HG03520 (cell line): ENCODE results near the gene WHRN.

Source experiments
- ATAC-seq: cut with Tn5 transposase; IDR thresholded peaks from one replicate; pipeline ENCODE4 v1.9.1; 2021; ENCODE audit warnings: mild to moderate bottlenecking, moderate library complexity; ENCODE audit not compliant: unreplicated experiment

The WHRN gene

DNA sequence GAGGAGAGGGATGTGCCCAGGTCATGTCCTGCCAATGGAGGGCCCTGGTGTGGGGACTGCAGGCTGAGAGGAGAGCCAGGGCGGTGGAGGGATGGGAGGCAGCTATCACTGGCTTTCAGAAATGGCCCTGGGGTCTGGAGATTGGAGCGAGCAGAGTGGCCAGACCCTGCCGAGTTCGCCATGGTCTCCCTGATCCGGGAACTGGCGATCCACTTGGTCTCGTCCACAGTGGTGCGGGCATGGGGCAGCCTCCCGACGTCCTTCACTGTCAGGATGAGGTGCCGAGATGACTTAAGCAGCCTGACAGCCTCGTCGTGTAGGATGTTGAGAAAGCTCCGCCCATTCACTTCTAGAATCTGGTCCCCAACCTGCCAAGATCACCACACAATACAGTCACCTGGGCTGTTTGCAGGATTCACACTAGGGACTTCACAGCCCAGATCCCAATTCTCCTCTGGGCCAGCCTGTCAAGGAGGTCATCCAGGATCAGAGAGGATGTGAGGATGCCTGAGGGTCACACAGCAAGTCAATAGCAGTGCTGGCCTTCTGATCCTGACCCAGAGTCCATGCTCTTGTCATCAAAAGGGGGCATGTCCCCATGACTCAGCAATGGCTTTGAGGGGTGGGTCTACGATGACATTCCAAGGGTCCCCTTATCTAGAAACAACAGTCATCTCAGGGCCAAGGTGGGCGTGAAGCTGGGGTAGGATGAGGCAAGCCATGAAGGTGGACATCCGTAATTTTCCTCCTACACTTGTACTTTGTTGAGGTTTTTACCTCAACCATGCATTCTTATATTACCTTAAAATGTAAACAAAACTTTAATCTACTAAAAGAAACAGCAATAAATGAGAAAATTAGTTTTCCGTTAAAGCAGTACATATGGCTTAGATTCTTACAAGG lies 79.0 kb downstream of the WHRN start:
- ATAC-seq: no peak

DNA sequence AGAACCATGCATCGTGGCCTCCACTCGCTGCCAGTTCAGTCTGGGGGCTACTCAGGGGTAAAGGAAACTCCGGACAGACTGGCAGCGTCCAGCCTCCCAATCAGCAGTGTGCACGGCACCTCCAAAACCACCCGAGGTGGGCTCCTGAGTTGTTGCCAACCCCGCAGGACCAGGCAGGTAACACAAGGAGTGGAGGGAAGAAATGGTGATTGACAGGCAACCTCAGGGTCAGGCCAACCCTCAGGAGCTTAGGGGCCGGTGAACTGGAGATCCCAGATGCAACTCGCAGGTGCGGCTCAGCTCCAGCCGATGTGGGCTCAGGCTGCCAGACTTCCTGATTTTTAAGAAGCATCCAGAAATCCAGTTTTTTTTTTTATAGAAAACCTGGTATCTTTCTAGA lies 80.1 kb downstream of the WHRN start:
- no peak for ATAC-seq

DNA sequence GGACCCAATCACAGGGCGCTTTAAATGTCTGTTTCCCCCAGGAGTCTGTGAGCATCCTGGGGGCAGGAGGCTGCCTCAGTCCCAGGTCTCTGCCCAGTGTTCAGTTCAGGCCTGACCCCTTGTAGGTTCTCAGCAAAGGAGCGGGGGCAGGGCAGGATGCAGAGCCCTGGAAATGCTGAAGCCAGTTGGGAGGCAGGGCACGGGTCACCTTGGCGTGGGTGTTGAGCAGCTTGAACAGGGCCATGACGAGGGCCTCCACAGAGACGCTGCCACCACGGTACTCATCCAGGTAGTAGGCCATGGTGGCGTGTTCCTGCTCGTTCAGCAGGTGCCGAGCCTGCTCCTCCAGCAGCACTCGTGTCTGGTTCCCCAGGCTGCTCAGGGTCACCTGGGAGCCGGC lies 81.1 kb downstream of the WHRN start:
- no peak for ATAC-seq

DNA sequence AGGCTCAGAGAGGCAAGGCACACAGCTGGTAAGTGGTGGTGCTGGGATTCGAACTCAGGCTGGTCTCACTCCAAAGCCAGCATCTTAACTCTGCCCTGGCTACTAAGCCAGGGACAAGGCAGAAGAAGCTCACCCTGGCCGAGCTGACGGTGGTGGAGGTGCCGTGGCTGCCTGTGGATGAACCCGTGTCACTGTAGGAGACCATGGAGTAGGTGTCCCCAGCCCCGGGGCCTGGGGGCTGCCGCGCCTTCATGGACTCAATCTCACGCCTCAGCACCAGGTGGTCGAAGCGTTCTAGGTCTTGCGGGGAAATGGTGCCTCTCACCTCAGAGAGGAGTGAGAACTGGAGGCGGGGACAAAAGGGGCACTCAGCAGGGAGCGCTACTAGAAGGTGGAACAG lies 82.1 kb downstream of the WHRN start:
- ATAC-seq: no peak

DNA sequence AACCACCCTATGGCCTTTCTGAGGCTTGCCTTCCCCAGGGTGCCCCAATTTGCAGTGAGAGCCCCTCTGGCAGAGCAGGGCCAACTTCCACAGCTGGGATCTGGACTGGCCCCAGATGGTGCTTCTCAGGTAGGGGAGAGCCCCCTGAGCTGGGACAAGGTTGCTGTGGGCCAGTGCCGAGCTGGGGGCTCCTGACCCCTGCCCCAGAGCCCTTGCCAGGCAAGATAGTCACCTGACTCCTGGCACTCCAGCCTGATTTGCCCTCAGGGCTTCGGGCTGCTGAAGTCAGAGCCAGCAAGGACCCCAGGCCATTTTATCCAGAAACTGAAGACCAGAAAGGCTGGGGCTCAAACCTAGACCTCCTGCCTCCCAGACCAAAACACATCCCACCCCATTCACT lies 84.1 kb downstream of the WHRN start:
- ATAC-seq: no peak

DNA sequence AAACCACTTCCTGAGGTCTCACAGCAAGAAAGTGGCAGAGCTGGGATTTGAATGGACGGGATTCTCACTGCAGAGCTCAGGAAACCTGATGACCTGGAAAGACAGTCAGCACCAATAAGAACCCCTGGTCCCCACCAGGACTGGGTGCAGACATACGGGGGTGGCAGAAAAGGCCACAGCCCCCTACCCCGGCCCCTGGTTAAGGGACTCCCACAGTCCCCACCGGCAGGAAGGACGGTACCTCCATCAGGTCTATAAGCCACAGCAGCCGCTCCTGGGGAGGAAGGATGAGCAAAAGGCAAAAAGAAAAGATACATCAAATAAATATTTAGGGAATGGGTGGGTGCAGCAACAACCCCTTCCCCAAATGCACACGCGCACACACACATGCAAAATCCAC lies 85.5 kb downstream of the WHRN start:
- no peak for ATAC-seq

DNA sequence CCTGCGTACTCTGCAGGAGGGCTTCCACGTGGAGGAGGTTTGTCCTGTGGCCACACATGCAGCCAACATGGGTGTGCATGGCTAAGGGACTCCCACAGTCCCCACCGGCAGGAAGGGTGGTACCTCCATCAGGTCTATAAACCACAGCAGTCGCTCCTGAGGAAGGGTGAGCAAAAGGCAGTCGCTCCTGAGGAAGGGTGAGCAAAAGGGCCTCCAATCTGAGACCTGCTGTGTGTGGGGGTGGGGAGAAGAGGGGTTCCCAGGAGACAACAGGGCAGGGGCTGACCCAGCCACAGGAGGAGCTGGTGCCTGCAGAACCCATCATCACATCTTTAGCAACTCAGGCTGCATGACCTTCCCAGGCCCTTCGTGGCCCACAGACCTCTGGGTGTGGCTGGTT lies 87.2 kb downstream of the WHRN start:
- ATAC-seq: no peak

DNA sequence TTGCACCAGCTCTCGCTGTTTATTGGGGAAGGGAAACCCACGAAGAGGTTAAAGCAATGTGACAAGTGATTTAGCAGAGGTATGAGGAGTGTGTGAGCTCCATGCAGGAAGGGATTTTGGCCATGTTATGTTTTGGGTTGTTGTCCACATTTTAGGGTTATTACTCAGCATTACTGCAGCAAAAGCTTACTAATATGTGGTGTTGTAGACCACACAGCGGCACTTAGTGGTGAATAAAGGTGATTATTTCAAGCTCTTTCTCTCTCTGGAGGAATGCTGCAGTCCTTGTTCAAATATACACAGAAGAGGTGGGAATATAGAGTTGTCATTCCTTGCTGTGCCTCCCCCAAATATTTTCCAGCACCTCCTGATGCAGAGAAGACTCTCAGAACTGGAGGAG lies 87.8 kb downstream of the WHRN start:
- no peak for ATAC-seq

DNA sequence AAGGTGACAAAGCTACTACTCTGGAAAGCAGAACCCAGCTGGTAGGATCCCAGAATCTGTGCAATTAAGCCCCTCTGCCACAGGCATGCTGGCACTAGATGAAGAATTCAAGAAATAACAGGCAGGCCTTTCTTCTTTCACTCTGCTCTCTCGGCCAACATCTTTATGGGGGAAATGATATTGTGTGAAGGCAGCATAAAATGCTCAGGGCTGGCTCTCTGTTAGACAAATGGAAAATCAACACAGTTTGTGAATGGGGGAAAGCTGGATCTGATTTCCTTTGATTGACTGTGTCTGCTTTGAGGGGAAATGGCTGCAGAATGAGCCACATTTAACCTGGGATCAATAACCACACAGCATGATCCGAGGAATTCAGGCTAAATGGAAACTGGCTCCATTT lies 88.4 kb downstream of the WHRN start:
- no peak for ATAC-seq

DNA sequence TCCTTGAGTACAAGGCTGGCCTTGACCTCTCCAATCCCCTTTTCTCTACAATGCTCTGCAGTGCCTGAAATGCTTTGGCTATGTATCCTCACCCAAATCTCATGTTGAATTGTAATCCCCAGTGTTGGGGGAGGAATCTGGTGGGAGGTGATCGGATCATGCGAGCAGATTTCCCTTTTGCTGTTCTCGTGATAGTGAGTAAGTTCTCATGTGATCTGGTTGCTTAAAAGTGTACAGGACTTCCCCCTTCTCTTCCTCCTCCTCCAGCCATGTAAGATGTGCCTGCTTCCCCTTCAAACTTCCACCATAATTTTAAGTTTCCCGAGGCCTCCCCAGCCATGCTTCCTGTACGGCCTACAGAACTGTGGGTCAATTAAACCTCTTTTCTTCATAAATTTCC lies 89.0 kb downstream of the WHRN start:
- ATAC-seq: no peak

DNA sequence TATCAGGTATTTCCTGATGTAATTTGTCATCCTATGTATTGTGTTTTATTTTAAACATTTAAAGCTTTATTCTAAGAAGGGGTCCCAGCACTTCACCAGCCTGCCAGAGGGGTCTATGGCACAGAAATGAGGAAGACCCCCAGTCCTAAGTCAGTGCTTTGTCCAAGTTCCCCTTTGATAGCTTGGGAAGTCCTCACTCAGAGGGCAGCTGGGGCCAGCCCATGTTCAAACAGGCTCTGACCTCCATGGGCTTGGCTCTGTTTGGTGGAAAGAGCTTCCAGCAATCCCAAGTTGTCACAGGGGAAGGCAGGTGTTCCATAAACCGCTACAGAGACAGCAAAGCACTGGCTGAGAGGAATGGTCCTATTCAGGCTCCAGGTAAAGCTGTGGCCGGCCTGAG lies 90.9 kb downstream of the WHRN start:
- no peak for ATAC-seq

DNA sequence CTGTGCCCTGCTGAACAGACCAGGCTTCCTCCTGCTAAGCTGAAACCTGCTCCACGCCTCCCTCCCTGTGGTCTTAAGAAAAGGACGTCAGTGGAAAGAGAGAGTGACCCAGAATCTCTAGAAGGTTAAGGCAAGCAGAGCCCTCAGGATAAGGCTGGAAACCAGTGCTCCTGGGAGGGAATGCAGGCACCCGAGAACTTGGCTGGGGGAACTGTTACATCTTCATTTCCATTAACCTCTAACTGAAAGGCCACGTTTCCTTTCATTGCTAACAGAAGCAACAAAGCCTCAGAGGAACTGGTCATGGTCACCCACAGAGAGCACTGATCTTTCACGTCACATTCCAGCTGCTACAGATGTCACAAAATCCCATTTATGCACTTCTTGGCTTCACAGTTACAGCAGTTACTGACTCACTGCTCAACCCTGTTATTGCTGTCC lies 91.4 kb downstream of the WHRN start:
- ATAC-seq: no peak

DNA sequence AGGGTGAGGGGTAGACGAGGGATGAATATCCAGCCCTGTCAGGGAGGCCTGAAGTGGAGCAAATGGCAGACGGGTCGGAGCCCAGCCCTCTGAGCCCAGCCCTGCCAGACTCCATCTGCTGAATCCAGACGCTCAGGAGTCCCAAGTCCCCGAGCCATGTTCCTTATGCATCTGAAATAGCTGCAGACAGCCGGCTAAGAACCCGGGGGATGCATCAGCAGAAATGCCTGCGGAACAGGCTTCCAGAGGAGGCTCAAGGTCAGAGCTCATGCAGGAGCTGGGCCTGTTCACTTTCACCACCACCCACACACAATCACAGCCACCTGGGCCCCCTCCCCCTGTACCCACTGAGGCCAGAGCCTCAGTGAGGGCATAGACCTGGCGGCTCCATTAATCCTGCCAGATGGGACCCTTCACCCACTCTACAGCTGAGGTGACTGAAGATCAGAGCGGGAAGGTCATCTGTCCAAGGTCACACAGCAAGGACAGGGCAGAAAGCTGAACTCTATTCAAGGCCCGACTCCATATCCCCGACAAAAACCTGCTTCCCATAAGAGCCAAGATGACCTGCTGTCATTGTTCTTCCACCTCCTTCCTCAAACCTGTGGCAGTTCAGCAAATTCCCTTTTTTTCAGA lies 93.1 kb downstream of the WHRN start:
- ATAC-seq: no peak

DNA sequence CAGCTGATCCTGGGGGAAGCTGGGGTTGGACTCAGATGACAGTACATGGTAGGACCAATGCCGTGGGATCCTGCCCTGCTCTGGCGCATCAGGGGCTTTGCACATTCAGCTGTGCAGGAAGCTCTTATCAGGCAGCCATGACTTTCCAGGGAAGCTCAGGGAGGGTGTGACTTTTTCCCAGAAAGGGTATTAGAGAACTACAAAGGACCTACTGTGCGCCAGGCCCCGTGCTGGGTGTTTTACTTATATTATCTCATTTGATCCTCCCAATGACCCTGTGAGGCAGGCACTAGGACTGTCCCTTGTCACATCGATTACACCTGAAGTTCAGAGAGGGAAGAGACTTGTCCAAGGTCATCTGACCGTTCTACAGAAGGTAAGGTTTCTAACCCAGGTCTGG lies 93.8 kb downstream of the WHRN start:
- no peak for ATAC-seq

DNA sequence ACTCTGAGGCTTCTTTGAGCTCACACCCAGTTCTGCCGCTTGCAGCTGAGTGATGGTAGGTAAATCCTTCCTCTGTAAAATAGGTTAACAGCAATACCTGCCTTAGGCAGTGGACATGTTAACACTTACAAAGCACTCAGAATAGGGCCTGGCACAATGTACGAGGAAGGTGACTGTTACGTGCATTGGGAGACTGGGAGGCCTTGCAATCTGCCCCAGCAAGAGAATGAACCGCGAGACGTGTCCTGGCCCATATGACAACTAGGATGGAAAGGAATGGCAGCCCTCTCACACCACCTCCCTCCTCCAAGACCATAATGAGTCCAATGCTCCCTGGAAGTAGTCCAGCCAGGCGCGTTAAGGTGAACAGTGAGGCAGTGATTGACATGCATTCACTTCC lies 94.4 kb downstream of the WHRN start:
- ATAC-seq: no peak

DNA sequence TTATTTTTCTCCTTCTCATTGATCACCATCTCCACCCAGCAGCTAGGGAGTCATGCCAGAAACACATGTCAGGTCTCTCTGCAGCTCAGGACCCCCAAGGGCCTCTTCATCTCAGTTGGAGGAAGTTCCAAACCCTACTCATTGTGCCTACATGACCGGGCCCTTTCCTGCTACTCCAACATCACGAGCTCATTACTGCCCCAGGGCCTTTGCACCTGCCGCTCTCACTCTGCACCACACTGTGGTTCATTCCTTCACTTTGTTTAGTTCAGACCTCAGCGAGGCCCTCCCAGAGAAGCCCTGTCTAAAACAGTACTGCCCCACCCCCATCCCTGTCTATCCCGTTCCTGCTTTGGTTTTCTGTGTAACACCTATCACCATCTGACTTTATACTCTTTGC lies 95.4 kb downstream of the WHRN start:
- ATAC-seq: no peak

DNA sequence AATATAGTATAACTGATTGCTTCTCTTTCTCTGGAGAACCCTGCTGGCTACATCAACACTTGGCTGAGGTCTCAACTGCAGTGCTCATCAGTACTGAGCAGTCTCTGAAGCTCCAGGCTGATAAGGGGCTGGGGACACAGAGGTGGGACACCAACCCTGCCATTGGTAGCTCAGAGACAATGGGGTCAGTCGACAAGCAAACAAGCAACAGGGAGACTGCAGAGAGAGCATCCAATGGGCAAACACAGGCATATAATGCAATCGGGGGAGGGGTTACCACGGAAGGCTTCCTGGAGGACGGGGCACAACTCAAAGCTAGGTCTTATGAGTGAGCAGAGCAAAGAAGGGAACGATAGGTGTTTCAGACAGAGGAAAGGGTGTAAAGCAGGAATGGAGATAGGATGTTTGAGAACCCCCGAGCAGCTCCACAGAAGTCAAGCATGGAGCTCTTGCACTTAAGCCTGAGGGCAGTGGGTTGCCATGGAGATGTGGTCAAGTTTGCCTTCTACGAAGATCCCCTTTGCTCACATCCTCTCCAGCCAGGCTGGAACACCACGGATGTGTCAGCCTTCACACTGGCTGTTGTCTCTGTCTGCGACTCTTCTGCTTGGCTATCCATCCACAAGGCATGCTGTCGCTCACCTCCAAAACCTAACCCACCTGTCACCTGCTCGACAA lies 96.0 kb downstream of the WHRN start:
- no peak for ATAC-seq

DNA sequence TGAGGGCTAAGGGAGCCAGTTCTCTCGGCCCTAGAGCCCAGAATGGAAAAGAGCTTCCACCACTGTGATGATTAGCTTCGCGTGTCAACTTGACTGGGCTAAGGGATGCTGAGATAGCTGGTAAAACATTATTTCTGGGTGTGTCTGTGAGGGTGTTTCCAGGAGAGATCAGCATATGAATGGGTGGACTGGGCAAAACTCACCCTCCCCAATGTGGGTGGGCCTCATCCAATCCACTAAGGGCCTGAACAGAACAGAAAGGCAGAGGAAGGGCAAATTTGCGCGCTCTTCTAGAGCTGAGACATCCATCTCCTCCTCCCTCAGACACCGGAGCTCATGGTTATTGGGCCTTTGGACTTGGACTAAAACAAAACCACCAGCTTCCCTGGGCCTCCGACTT lies 96.6 kb downstream of the WHRN start:
- ATAC-seq: no peak

DNA sequence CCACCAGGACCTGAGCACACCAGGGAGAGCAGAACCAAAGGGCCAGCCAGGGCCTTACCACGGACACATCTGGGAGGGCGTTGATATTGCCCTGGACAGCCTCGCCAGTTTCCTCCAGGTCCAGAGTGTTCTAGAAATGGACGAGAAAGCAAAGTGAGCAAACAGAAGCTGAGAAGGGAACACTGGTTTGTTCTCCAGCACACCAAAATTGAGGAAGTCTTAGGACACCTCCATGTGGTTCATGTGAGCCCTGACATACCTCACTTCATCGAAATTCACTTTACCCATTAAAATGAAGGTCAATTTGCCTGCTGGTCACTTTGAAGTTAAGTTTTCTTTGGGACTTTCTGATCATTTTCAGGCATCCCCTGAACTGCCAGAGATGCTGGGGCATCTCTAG lies 97.4 kb downstream of the WHRN start:
- no peak for ATAC-seq

DNA sequence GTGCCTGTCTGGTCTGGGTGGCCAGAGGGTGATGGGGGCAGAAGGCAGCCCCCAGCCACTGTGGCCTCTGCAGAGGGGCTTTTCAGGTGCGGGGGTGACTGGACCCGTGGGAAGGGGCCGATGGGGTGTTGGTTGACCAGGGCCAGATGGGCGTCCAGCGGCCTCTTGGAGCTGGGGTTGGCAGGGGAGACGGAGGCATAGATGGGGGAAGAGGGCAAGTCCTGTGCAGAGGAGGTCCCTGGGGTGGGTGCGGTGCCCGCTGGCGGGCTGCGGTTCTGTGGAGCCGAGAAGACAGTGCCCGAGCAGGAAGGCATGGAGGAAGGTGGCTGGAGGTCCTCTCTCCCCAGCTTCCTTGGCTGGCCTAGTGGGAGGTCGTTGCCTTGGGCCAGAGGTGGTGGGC lies 98.8 kb downstream of the WHRN start:
- ATAC-seq: no peak

DNA sequence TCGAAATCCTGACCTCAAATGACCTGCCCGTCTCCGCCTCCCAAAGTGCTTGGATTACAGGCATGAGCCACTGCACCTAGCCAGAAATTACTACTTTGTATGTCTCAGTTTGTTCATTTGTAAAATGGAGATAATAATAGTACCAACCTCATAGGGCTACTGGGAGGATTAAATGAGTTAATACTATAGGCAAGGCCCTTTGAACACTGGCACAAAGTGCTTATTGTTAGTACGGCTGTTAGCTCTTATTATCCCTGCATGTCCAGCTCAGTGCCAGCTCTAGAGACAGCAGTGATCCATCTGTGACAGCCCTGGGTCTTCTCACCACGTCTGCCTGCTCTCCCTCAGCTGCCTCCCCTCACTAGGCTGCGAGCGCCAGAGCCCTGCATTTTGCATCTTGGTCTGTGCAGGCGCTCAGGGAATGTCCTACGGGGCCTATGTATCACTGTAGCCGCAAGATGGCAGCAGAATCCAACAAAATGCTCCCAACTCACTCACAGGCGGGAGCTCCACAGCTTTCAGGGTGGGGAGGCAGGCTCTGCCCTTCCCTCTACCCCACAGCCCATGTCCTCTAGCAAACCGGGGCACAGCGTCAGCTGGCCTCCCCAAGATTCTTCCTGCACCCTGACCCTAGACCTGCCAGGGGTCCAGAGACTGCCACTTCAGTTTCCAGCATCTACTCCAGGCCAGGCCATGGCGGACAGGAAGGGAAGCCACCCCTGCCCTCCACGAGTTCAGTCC lies 99.8 kb downstream of the WHRN start:
- peak; percentile 79 for ATAC-seq
